ENCODE results near the gene CSRNP2. TPM values are rescaled to one million over a fixed set of nuclear protein-coding genes. Genes with fewer than 3 reads are reported as not detected.

The CSRNP2 gene
- total and polyA plus RNA-seq, 2 of the 4 experiments (the other 2 are of a cell fraction), result 14.0 to 21.7 TPM

GRCh38 chr12:51126297-51126696 is 42.9 kb upstream of the CSRNP2 start:
- no peak overlapping the region for H3K9ac ChIP-seq (ENCODE audit: low read depth, low read length)
- in situ Hi-C loops (cut with MboI; ENCODE audit: low sequenced_read_pairs), result no loop called here
- POLR2A ChIA-PET (ENCODE audit: unreplicated experiment), result no interaction called here

More at GRCh38 chr12:51126297-51126696, 42.9 kb upstream of the CSRNP2 start:
- H3K4me1 ChIP-seq (ENCODE audit: control insufficient read depth, insufficient read depth, low read length), result peaks cover 3% of the 10 kb centered on the region
- H2BK5ac ChIP-seq (ENCODE audit: low read depth, low read length, poor library complexity, severe bottlenecking), result no peak overlapping the region
- H4K5ac ChIP-seq (ENCODE audit: low read depth, low read length), result no peak overlapping the region
- dilution Hi-C loops (cut with HindIII; ENCODE audit: low sequenced_read_pairs, unreplicated experiment) (no loop called here), intact Hi-C loops (cut with micrococcal nuclease) (loop anchor here (5.0 kb wide), 1 partner anchor 46 kb away; the partner anchor contains the start of gene TFCP2)
- H4K91ac ChIP-seq (ENCODE audit: insufficient read depth, low read depth, low read length), result no peak overlapping the region
- 0 out of 2 replicates have a peak, but pooled peaks cover 3% of the 10 kb centered on the region for H4K20me1 ChIP-seq (ENCODE audit: insufficient read depth, low read length)
- peaks cover 6% of the 10 kb centered on the region; the same call in 1 of the 2 replicates for H3K36me3 ChIP-seq (ENCODE audit: control insufficient read depth, insufficient read depth, low read length)
- no peak overlapping the region for H3K27ac ChIP-seq (ENCODE audit: insufficient read depth, low read length)
- H3K4me3 ChIP-seq (ENCODE audit: insufficient read depth, low read depth, low read length), result no peak overlapping the region
- no peak overlapping the region for H3K18ac ChIP-seq (ENCODE audit: low read depth, low read length)
- ATAC-seq (ENCODE audit: low read depth) (no peak), DNase-seq (no peak)
- no peak overlapping the region for H2AFZ ChIP-seq (replicated peaks; ENCODE audit: low read length, poor library complexity)
- no peaks in the 10 kb centered on the region for H3K27me3 ChIP-seq (ENCODE audit: control insufficient read depth, insufficient read depth, low read length)
- no peak overlapping the region for H4K8ac ChIP-seq (ENCODE audit: low read depth in 2 of 2, low read length in 2 of 2)
- CTCF ChIA-PET, result no interaction called here
- no peak overlapping the region for H2BK15ac ChIP-seq (ENCODE audit: low read depth, low read length)
- peaks cover 4 to 17% of the 10 kb centered on the region in 2 experiments; a peak in 1 of 4 replicates for H3K79me1 ChIP-seq (ENCODE audit: low read depth in 1 of 2, low read length in 2 of 2)
- H3K56ac ChIP-seq (ENCODE audit: extremely low read depth, insufficient read depth, low read length), result no peak overlapping the region
- H2AK9ac ChIP-seq (replicated peaks; ENCODE audit: low read depth, low read length, poor library complexity), result no peak overlapping the region
- H3K4ac ChIP-seq (ENCODE audit: low read depth, low read length), result no peak overlapping the region
- no peak overlapping the region for H3K14ac ChIP-seq (replicated peaks; ENCODE audit: low read depth, low read length)
- no peak overlapping the region for H2BK120ac ChIP-seq (ENCODE audit: low read depth, low read length)
- H2AK5ac ChIP-seq (ENCODE audit: low read depth, low read length), result no peak overlapping the region
- TF ChIP-seq MAZ (IDR thresholded peaks at IDR 0.05; ENCODE audit: borderline replicate concordance, low read depth, low read length) (no peak), RAD21 (IDR thresholded peaks at IDR 0.05; ENCODE audit: low read length) (no peak), RFX5 (IDR thresholded peaks at IDR 0.05; ENCODE audit: low read depth, low read length) (no peak), MXI1 (IDR thresholded peaks at IDR 0.05; ENCODE audit: borderline replicate concordance, low read depth, low read length) (no peak), MAFK (IDR thresholded peaks at IDR 0.05; ENCODE audit: low read depth, low read length) (no peak), ELK1 (IDR thresholded peaks at IDR 0.05; ENCODE audit: borderline replicate concordance, low read depth, low read length) (no peak), USF2 (IDR thresholded peaks at IDR 0.05; ENCODE audit: low read depth, low read length) (no peak), FOS (IDR thresholded peaks at IDR 0.05; ENCODE audit: low read depth, low read length) (no peak), RCOR1 (IDR thresholded peaks at IDR 0.05; ENCODE audit: insufficient replicate concordance, low read length) (no peak), NFE2L2 (IDR thresholded peaks at IDR 0.05; ENCODE audit: low read depth, low read length) (no peak)
- H3K23ac ChIP-seq (ENCODE audit: low read depth, low read length), result no peak overlapping the region
- H3K4me2 ChIP-seq (ENCODE audit: low read depth, low read length), result no peak overlapping the region
- 80% methylated on average over 1 of the region's 2 CpGs; no CpG with 5 or more reads in 1 of the 2 experiments for WGBS, 2 experiments (ENCODE audit: extremely low coverage in 2 of 2, insufficient read length in 1 of 2)
- no peaks in the 10 kb centered on the region for H3K9me3 ChIP-seq (ENCODE audit: control insufficient read depth, insufficient read depth, low read length)
- H3K9me1 ChIP-seq (ENCODE audit: insufficient read depth, low read length), result peaks cover 5% of the 10 kb centered on the region; the same call in 1 of the 2 replicates
- no TSS peak for BruUV-seq (replicated peaks)
- no peak overlapping the region for H2BK20ac ChIP-seq (ENCODE audit: low read depth, low read length)
